ENCODE measurements around the gene PCCA. TPM values are rescaled to one million over a fixed set of nuclear protein-coding genes. Genes with fewer than 3 reads are reported as not detected.

The PCCA gene
- total RNA-seq, 1 donor from 2014 or later: 66.8 TPM

DNA sequence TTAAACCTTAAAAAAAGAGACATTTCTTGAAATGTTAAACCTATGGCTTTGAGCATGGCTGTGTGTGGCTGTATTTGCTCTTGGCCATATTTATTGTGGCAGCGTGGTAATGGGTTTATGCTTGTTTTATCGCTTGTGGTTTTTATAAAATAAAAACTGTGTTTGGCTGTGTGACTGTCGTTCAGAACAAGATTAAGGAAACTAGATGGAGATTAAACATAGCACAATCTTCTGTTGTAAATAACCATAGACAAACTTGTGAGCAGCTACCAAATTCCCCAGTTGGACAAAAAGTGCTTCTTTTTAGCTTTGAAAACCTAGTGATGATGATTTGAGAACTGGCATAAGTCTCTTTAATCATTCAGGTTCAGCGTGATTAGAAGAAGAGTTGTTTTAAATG lies 308.7 kb downstream of the PCCA start:
- Mint-ChIP-seq H3K4me1 (ENCODE audit: low read depth, unreplicated experiment) (peaks cover 7% of the 10 kb centered on the region), H3K27me3 (ENCODE audit: unreplicated experiment) (no peaks in the 10 kb centered on the region), H3K4me3 (ENCODE audit: unreplicated experiment) (no peak overlapping the region), H3K36me3 (ENCODE audit: unreplicated experiment) (no peaks in the 10 kb centered on the region), H3K27ac (ENCODE audit: unreplicated experiment) (no peak overlapping the region), H3K9me3 (ENCODE audit: unreplicated experiment) (no peaks in the 10 kb centered on the region)
- no peak for DNase-seq
- no peak for TF ChIP-seq CTCF (IDR thresholded peaks at IDR 0.05; ENCODE audit: partially characterized antibody, unreplicated experiment)

DNA sequence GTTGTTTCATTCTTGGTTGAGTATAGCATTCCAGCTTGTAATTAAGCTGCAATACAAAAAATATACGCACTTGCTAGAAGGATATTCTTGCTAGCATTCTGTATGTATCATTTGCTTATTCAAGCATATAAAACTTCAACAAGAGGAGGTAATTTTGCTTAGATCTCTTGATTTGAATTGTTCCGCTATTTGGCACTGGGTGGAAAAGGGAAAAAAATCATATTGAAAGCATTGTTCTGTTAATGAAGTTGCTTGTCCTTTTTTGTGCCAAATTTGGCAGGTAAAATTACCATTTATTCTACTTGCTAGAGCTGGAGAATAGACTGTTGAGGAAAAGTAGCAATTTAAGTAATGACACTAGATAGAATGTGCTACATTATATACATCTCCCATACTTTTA lies 309.5 kb downstream of the PCCA start:
- Mint-ChIP-seq H3K9me3 (ENCODE audit: unreplicated experiment) (no peaks in the 10 kb centered on the region), H3K4me3 (ENCODE audit: unreplicated experiment) (no peak overlapping the region), H3K36me3 (ENCODE audit: unreplicated experiment) (peaks cover 6% of the 10 kb centered on the region), H3K27ac (ENCODE audit: unreplicated experiment) (no peak overlapping the region), H3K4me1 (ENCODE audit: low read depth, unreplicated experiment) (peaks cover 7% of the 10 kb centered on the region), H3K27me3 (ENCODE audit: unreplicated experiment) (no peaks in the 10 kb centered on the region)
- DNase-seq: no peak
- TF ChIP-seq CTCF (IDR thresholded peaks at IDR 0.05; ENCODE audit: partially characterized antibody, unreplicated experiment): no peak

DNA sequence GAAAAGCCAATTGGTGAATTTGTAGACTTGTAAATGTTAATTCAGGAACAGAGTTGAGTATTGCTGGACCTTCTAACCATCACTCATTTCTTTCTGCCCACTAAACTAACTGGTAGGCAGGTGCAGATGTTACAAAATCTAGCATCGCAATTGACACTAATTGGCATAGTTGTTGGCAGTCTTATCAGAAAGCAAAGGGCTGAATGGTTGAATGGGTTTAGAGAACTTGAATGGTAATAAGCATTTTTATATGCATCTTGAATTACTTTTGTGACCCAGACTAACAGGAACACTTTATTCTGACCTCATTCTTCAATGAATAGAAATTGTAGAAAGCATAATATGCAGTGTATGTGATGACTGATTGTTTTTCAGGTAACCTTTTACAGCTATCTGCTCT lies 310.6 kb downstream of the PCCA start:
- no peak overlapping the region for H3K27ac Mint-ChIP-seq (ENCODE audit: unreplicated experiment)
- DNase-seq: no peak
- peaks cover 8% of the 10 kb centered on the region for H3K36me3 Mint-ChIP-seq (ENCODE audit: unreplicated experiment)
- no peak overlapping the region for H3K4me3 Mint-ChIP-seq (ENCODE audit: unreplicated experiment)
- H3K27me3 Mint-ChIP-seq (ENCODE audit: unreplicated experiment): no peaks in the 10 kb centered on the region
- no peak for TF ChIP-seq CTCF (IDR thresholded peaks at IDR 0.05; ENCODE audit: partially characterized antibody, unreplicated experiment)
- H3K9me3 Mint-ChIP-seq (ENCODE audit: unreplicated experiment): no peaks in the 10 kb centered on the region
- peaks cover 3% of the 10 kb centered on the region for H3K4me1 Mint-ChIP-seq (ENCODE audit: low read depth, unreplicated experiment)

DNA sequence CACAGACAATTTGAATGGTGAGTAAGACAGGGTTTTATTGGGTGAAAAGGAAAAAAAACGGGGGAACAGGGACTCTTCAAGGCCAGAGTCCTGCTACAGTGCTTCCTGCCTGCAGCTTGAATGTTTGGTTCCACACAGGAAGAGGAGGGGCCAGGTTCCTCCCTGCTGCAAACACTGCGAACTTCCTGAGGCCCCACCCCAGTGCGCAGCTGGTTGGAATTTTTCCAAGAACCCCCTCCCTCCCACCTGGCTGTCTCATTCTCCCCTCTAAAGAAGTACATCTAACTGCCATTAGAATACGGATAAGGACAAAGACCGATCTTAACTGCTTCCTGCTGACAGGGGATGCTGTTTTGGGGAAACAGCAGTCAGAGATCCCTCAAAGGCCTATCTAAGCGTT lies 314.8 kb downstream of the PCCA start:
- H3K4me1 Mint-ChIP-seq (ENCODE audit: low read depth, unreplicated experiment): no peaks in the 10 kb centered on the region
- H3K27me3 Mint-ChIP-seq (ENCODE audit: unreplicated experiment): no peaks in the 10 kb centered on the region
- peaks cover 5% of the 10 kb centered on the region for H3K9me3 Mint-ChIP-seq (ENCODE audit: unreplicated experiment)
- no peak overlapping the region for H3K27ac Mint-ChIP-seq (ENCODE audit: unreplicated experiment)
- H3K4me3 Mint-ChIP-seq (ENCODE audit: unreplicated experiment): no peak overlapping the region
- peaks cover 25% of the 10 kb centered on the region for H3K36me3 Mint-ChIP-seq (ENCODE audit: unreplicated experiment)
- TF ChIP-seq CTCF (IDR thresholded peaks at IDR 0.05; ENCODE audit: partially characterized antibody, unreplicated experiment): no peak
- no peak for DNase-seq

GRCh38 chr13:100409132-100409531 lies 320.2 kb downstream of the PCCA start:
- no peak overlapping the region for H3K4me3 Mint-ChIP-seq (ENCODE audit: unreplicated experiment)
- DNase-seq: peak; percentile 24
- TF ChIP-seq CTCF (IDR thresholded peaks at IDR 0.05; ENCODE audit: partially characterized antibody, unreplicated experiment): no peak
- no peak overlapping the region for H3K27ac Mint-ChIP-seq (ENCODE audit: unreplicated experiment)
- peaks cover 3% of the 10 kb centered on the region for H3K27me3 Mint-ChIP-seq (ENCODE audit: unreplicated experiment)
- peaks cover 36% of the 10 kb centered on the region for H3K36me3 Mint-ChIP-seq (ENCODE audit: unreplicated experiment)
- H3K4me1 Mint-ChIP-seq (ENCODE audit: low read depth, unreplicated experiment): no peaks in the 10 kb centered on the region
- peaks cover 16% of the 10 kb centered on the region for H3K9me3 Mint-ChIP-seq (ENCODE audit: unreplicated experiment)

Measured in glutamatergic neuron (in vitro differentiated cells).